Germinal center (tissue), 1 donor: ENCODE measurements around the gene CFAP58.

Experiments
- DNase-seq: peaks from one replicate; pipeline ENCODE4 v3.0.0; 2012; ENCODE audit warnings: mixed read lengths, low spot score

Gene CFAP58

GRCh38 chr10:104323085-104323484 is 30.5 kb upstream of the CFAP58 start:
- no peak for DNase-seq

GRCh38 chr10:104323760-104324201 is 29.9 kb upstream of the CFAP58 start:
- DNase-seq, result no peak

GRCh38 chr10:104324221-104324686 is 29.4 kb upstream of the CFAP58 start:
- DNase-seq, result peak; percentile 51

- DNase-seq, result no peak
These were observed 28.7 kb upstream of the CFAP58 start for GRCh38 chr10:104324931-104325330.

GRCh38 chr10:104325436-104326435 is 27.9 kb upstream of the CFAP58 start:
- DNase-seq, result no peak

- no peak for DNase-seq
These were observed 26.5 kb upstream of the CFAP58 start for GRCh38 chr10:104326991-104327610.

GRCh38 chr10:104327745-104328645 is 25.6 kb upstream of the CFAP58 start:
- DNase-seq, result no peak

GRCh38 chr10:104328646-104328895 is 25.1 kb upstream of the CFAP58 start:
- no peak for DNase-seq

GRCh38 chr10:104328896-104329710 is 24.5 kb upstream of the CFAP58 start:
- no peak for DNase-seq

GRCh38 chr10:104329735-104330134 is 23.9 kb upstream of the CFAP58 start:
- no peak for DNase-seq

- DNase-seq, result no peak
These were observed 23.2 kb upstream of the CFAP58 start for GRCh38 chr10:104330168-104331110.

- DNase-seq, result no peak
These were observed 22.3 kb upstream of the CFAP58 start for GRCh38 chr10:104331208-104331838.

- DNase-seq, result no peak
These were observed 21.2 kb upstream of the CFAP58 start for GRCh38 chr10:104332243-104333031.

- no peak for DNase-seq
These were observed 20.5 kb upstream of the CFAP58 start for GRCh38 chr10:104333032-104333727.

- DNase-seq, result no peak
These were observed 19.8 kb upstream of the CFAP58 start for GRCh38 chr10:104333728-104334373.

- no peak for DNase-seq
These were observed 19.1 kb upstream of the CFAP58 start for GRCh38 chr10:104334561-104334960.

GRCh38 chr10:104334965-104335650 is 18.5 kb upstream of the CFAP58 start:
- no peak for DNase-seq
